Measurements from ENCODE around the gene NINJ1.
"Not testable (repeated sequence)": the region's sequence is repeated elsewhere in the genome, so short reads cannot be mapped to it uniquely, and the experiment has no call there.

The NINJ1 gene

GRCh38 chr9:93148721-93149120 is 14.7 kb upstream of the NINJ1 start:
- FAIRE-seq = no peak
- DNase-seq (ENCODE audit: insufficient read length, low spot score) = no peak

GRCh38 chr9:93147632-93148031 is 13.6 kb upstream of the NINJ1 start:
- FAIRE-seq (no peak), DNase-seq (ENCODE audit: insufficient read length, low spot score) (no peak)
- TF ChIP-seq CTCF (IDR thresholded peaks at IDR 0.05; ENCODE audit: insufficient read depth, missing control alignments) = no peak

More at GRCh38 chr9:93148721-93149120, 14.7 kb upstream of the NINJ1 start:
- TF ChIP-seq CTCF (IDR thresholded peaks at IDR 0.05; ENCODE audit: insufficient read depth, missing control alignments) = no peak

GRCh38 chr9:93146696-93147095 is 12.6 kb upstream of the NINJ1 start:
- not testable (repeated sequence) for DNase-seq (ENCODE audit: insufficient read length, low spot score); FAIRE-seq

GRCh38 chr9:93143830-93144530 is 9.9 kb upstream of the NINJ1 start:
- DNase-seq (ENCODE audit: insufficient read length, low spot score) (no peak), FAIRE-seq (no peak)
- no peak for TF ChIP-seq CTCF (IDR thresholded peaks at IDR 0.05; ENCODE audit: insufficient read depth, missing control alignments)

- FAIRE-seq (no peak), DNase-seq (ENCODE audit: insufficient read length, low spot score) (no peak)
- TF ChIP-seq CTCF (IDR thresholded peaks at IDR 0.05; ENCODE audit: insufficient read depth, missing control alignments) = no peak
Observed at GRCh38 chr9:93141771-93142483, 7.9 kb upstream of the NINJ1 start.

- FAIRE-seq (no peak), DNase-seq (ENCODE audit: insufficient read length, low spot score) (no peak)
- TF ChIP-seq CTCF (IDR thresholded peaks at IDR 0.05; ENCODE audit: insufficient read depth, missing control alignments) = no peak
Observed at GRCh38 chr9:93139365-93140182, 5.5 kb upstream of the NINJ1 start.

GRCh38 chr9:93138171-93138764 is 4.2 kb upstream of the NINJ1 start:
- TF ChIP-seq CTCF (IDR thresholded peaks at IDR 0.05; ENCODE audit: insufficient read depth, missing control alignments) = no peak
- DNase-seq (ENCODE audit: insufficient read length, low spot score) (no peak), FAIRE-seq (no peak)

Data from D721Med (cell line).